ENCODE measurements around the gene IVNS1ABP. TPM values are rescaled to one million over a fixed set of nuclear protein-coding genes. Genes with fewer than 3 reads are reported as not detected.

Gene IVNS1ABP
- total and polyA plus RNA-seq, 10 of the 15 experiments (the other 5 are each of a cell fraction or from before 2014, with no cell fraction given) = 19.2 to 154 (median 43.9) TPM

- RAD21 ChIA-PET (ENCODE audit: unreplicated experiment) = interaction anchor here (2.8 to 4.7 kb wide), 3 partner anchors 21 to 277 kb away, joined by 36 to 52 read pairs (median 39); no protein-coding TSS in a partner anchor
- TF ChIP-seq MXI1 (IDR thresholded peaks at IDR 0.05; ENCODE audit: low read depth, low read length) (no peak), NBN (IDR thresholded peaks at IDR 0.05) (no peak), CBX3 (IDR thresholded peaks at IDR 0.05; ENCODE audit: borderline replicate concordance, low read depth) (no peak), IRF4 (IDR thresholded peaks at IDR 0.05; ENCODE audit: low read depth, low read length) (no peak), ATF2 (IDR thresholded peaks at IDR 0.05; ENCODE audit: low read length) (no peak), ZNF207 (IDR thresholded peaks at IDR 0.05; ENCODE audit: borderline replicate concordance) (no peak), HDGF (IDR thresholded peaks at IDR 0.05) (no peak), SRF (IDR thresholded peaks at IDR 0.05; ENCODE audit: low read depth in 2 of 2, low read length in 2 of 2) (no peak), RAD51 (IDR thresholded peaks at IDR 0.05) (no peak), RAD21 (IDR thresholded peaks at IDR 0.05; ENCODE audit: insufficient read depth, low read depth, low read length) (no peak), KDM1A (IDR thresholded peaks at IDR 0.05; ENCODE audit: borderline replicate concordance) (no peak), ZNF384 (IDR thresholded peaks at IDR 0.05; ENCODE audit: borderline replicate concordance, low read depth, low read length) (no peak), MYB (IDR thresholded peaks at IDR 0.05; ENCODE audit: borderline replicate concordance, low read depth, low read length) (no peak)
- Histone ChIP-seq H3K4me2 (ENCODE audit: control insufficient read depth, insufficient read depth) (no peak overlapping the region), H2AFZ (ENCODE audit: control insufficient read depth, low read depth, low read length) (no peak overlapping the region), H3K79me2 (ENCODE audit: control insufficient read depth, insufficient read depth, low read length) (peaks cover 31% of the 10 kb centered on the region), H3K9me3 (replicated peaks; ENCODE audit: control insufficient read depth, insufficient read depth, low read length) (no peaks in the 10 kb centered on the region; the same call in 2 of the 3 replicates), H4K20me1 (ENCODE audit: control insufficient read depth, insufficient read depth) (no peaks in the 10 kb centered on the region; the same call in 1 of the 2 replicates), H3K27me3 (replicated peaks in 1 of 2; ENCODE audit: control insufficient read depth in 2 of 2, insufficient read depth in 2 of 2, low read length in 1 of 2) (no peaks in the 10 kb centered on the region), H3K4me1 (ENCODE audit: control insufficient read depth, insufficient read depth, low read length) (no peaks in the 10 kb centered on the region; the same call in 1 of the 2 replicates), H3K27ac (ENCODE audit: control insufficient read depth, insufficient read depth) (no peak overlapping the region), H3K4me3 (no peak overlapping the region), H3K9ac (ENCODE audit: control insufficient read depth, insufficient read depth, low read length) (no peak overlapping the region), H3K36me3 (ENCODE audit: control insufficient read depth in 2 of 2, insufficient read depth in 2 of 2, low read length in 1 of 2) (no peaks in the 10 kb centered on the region)
- in situ Hi-C loops (cut with MboI) (loop anchor here (25.0 kb wide), 1 partner anchor 1043 kb away; no protein-coding TSS in a partner anchor), intact Hi-C loops (cut with micrococcal nuclease; ENCODE audit: unreplicated experiment) (loop anchor here (5.0 kb wide), 4 partner anchors 48 to 162 kb away; partner anchors contain the start of genes SWT1 and TRMT1L)
- DNase-seq (ENCODE audit: low read depth, low spot score) (no peak), ATAC-seq (no peak), FAIRE-seq (no peak)
- SMC1A ChIA-PET (ENCODE audit: uncharacterized antibody, unreplicated experiment) = interaction anchor here (1.0 to 6.2 kb wide), 6 partner anchors 18 to 350 kb away, joined by 3 to 54 read pairs (median 12); no protein-coding TSS in a partner anchor
- no TSS peak for BruUV-seq (replicated peaks)
- WGBS (ENCODE audit: insufficient coverage, insufficient replicate concordance, low lambda C conversion rate, missing lambda C conversion rate) = 10% methylated on average over 1 of the region's 1 CpG
- CTCF ChIA-PET = interaction anchor here (1.4 to 4.5 kb wide), 4 partner anchors 19 to 351 kb away, joined by 3 to 29 read pairs (median 10); no protein-coding TSS in a partner anchor
- POLR2A ChIA-PET = interaction anchor here (2.8 kb wide), 1 partner anchor 20 kb away, joined by 14 read pairs; no protein-coding TSS in a partner anchor
Measured at GRCh38 chr1:185319139-185319475, 2.1 kb upstream of the IVNS1ABP start.

Measured in GM12878 (cell line).